ENCODE measurements around the gene SGK1. TPM values are rescaled to one million over a fixed set of nuclear protein-coding genes. Genes with fewer than 3 reads are reported as not detected.
A peak's percentile ranks its signal among the peaks of the same experiment; 100 is the strongest.
"Not testable (repeated sequence)": the region's sequence is repeated elsewhere in the genome, so short reads cannot be mapped to it uniquely, and the experiment has no call there.

Gene SGK1
- total RNA-seq, 1 donor from 2014 or later = 15.8 TPM

DNA sequence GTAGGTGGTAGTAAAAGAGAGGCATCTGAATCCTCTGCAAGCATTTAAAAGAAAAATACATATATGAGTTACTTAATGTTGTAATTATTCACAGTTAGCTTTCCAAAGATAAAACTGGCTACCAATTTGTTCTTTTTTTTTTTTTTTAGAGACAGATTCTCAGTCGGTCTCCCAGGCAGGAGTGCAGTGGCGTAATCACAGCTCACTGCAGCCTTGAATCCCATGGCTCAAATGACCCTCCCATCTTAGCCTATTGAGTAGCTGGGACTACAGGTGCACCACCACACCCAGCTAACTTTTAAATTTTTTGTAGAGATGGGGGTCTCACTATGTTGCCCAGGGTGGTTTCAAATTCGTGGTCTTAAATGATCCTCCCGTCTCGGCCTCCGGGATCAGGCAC is 36.5 kb downstream of the SGK1 start:
- H3K4me3 Mint-ChIP-seq = no peak overlapping the region
- no peaks in the 10 kb centered on the region for H3K79me2 ChIP-seq (ENCODE audit: low read depth)
- no peak overlapping the region for H3K27ac Mint-ChIP-seq
- H4K20me1 ChIP-seq (ENCODE audit: low read depth) = no peaks in the 10 kb centered on the region
- no peaks in the 10 kb centered on the region for H3K36me3 Mint-ChIP-seq
- peaks cover 2% of the 10 kb centered on the region for H3K9me3 Mint-ChIP-seq
- no peak overlapping the region for H3K9ac ChIP-seq
- DNase-seq (ENCODE audit: low spot score) = no peak
- H3K4me3 ChIP-seq = no peak overlapping the region
- H3K36me3 ChIP-seq = no peaks in the 10 kb centered on the region
- H3K27me3 Mint-ChIP-seq (ENCODE audit: insufficient read depth, low read depth) = no peaks in the 10 kb centered on the region
- no peak overlapping the region for H2AFZ ChIP-seq (replicated peaks)
- no peaks in the 10 kb centered on the region for H3K27me3 ChIP-seq
- no peaks in the 10 kb centered on the region for H3F3A ChIP-seq (ENCODE audit: low read depth)
- H3K4me2 ChIP-seq = no peak overlapping the region
- no peak overlapping the region for H3K27ac ChIP-seq
- H3K9me3 ChIP-seq (ENCODE audit: low read depth) = no peaks in the 10 kb centered on the region
- no peaks in the 10 kb centered on the region for H3K4me1 Mint-ChIP-seq
- TF ChIP-seq, protein P1, sequence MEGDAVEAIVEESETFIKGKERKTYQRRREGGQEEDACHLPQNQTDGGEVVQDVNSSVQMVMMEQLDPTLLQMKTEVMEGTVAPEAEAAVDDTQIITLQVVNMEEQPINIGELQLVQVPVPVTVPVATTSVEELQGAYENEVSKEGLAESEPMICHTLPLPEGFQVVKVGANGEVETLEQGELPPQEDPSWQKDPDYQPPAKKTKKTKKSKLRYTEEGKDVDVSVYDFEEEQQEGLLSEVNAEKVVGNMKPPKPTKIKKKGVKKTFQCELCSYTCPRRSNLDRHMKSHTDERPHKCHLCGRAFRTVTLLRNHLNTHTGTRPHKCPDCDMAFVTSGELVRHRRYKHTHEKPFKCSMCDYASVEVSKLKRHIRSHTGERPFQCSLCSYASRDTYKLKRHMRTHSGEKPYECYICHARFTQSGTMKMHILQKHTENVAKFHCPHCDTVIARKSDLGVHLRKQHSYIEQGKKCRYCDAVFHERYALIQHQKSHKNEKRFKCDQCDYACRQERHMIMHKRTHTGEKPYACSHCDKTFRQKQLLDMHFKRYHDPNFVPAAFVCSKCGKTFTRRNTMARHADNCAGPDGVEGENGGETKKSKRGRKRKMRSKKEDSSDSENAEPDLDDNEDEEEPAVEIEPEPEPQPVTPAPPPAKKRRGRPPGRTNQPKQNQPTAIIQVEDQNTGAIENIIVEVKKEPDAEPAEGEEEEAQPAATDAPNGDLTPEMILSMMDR (IDR thresholded peaks at IDR 0.05) = no peak
- TF ChIP-seq EZH2 (IDR thresholded peaks at IDR 0.05) = no peak
- no peak for TF ChIP-seq EZH2phosphoT487 (IDR thresholded peaks at IDR 0.05)
- H3K4me1 ChIP-seq = no peaks in the 10 kb centered on the region

DNA sequence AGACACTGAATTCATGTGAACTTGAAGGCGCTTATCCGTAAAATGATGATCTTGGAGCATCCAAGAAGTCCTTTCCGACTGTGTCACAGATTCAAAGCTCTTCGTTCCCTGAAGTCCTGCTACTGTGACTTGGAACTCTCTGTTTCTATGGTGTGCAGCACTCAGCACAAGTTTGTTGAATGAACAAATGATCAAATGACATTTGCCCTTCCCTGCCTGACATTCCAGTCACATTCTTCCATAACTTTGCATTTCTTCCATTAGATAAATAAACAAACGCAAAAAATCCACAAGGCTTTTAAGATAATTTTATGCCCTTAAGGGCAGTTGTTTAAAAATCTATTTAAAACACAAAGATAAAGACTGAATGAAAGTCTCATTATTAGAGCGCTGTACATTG is 39.9 kb downstream of the SGK1 start:
- Histone ChIP-seq H3K4me2 (no peak overlapping the region), H3K9me3 (ENCODE audit: low read depth) (no peaks in the 10 kb centered on the region)
- DNase-seq (ENCODE audit: low spot score) = no peak

GRCh38 chr6:134276891-134277377 is 41.0 kb downstream of the SGK1 start:
- H3K9me3 Mint-ChIP-seq; H3K36me3 Mint-ChIP-seq; H3K27ac ChIP-seq; H3K27me3 Mint-ChIP-seq (ENCODE audit: insufficient read depth, low read depth); H3K4me3 Mint-ChIP-seq; H3K36me3 ChIP-seq; H3K4me3 ChIP-seq; H3K27ac Mint-ChIP-seq; H3F3A ChIP-seq (ENCODE audit: low read depth); H3K9ac ChIP-seq; H4K20me1 ChIP-seq (ENCODE audit: low read depth); H3K9me3 ChIP-seq (ENCODE audit: low read depth); H3K4me1 Mint-ChIP-seq; H3K27me3 ChIP-seq; H3K4me1 ChIP-seq; DNase-seq (ENCODE audit: low spot score); H3K79me2 ChIP-seq (ENCODE audit: low read depth); H3K4me2 ChIP-seq: not testable (repeated sequence)
- peak overlapping the region; percentile 57 for H2AFZ ChIP-seq (replicated peaks)

More for the DNA sequence above, 39.9 kb downstream of the SGK1 start:
- H3K9me3 Mint-ChIP-seq = no peaks in the 10 kb centered on the region
- no peaks in the 10 kb centered on the region for H3K4me1 ChIP-seq
- no peaks in the 10 kb centered on the region for H4K20me1 ChIP-seq (ENCODE audit: low read depth)
- H3K9ac ChIP-seq = no peak overlapping the region
- H3K36me3 ChIP-seq = no peaks in the 10 kb centered on the region
- H3F3A ChIP-seq (ENCODE audit: low read depth) = no peaks in the 10 kb centered on the region
- H3K4me3 ChIP-seq = no peak overlapping the region
- H3K27me3 Mint-ChIP-seq (ENCODE audit: insufficient read depth, low read depth) = peaks cover 2% of the 10 kb centered on the region
- no peaks in the 10 kb centered on the region for H3K36me3 Mint-ChIP-seq
- no peak overlapping the region for H3K27ac Mint-ChIP-seq
- TF ChIP-seq EZH2 (IDR thresholded peaks at IDR 0.05) = no peak
- no peak for TF ChIP-seq EZH2phosphoT487 (IDR thresholded peaks at IDR 0.05)
- TF ChIP-seq, protein P1 (IDR thresholded peaks at IDR 0.05) = no peak
- H3K79me2 ChIP-seq (ENCODE audit: low read depth) = no peaks in the 10 kb centered on the region
- no peaks in the 10 kb centered on the region for H3K4me1 Mint-ChIP-seq
- no peak overlapping the region for H3K27ac ChIP-seq
- no peaks in the 10 kb centered on the region for H3K27me3 ChIP-seq
- no peak overlapping the region for H2AFZ ChIP-seq (replicated peaks)
- no peak overlapping the region for H3K4me3 Mint-ChIP-seq

- H3K4me2 ChIP-seq = no peak overlapping the region
- TF ChIP-seq EZH2 (IDR thresholded peaks at IDR 0.05) (no peak), EZH2phosphoT487 (IDR thresholded peaks at IDR 0.05) (no peak)
- TF ChIP-seq, protein P1 (IDR thresholded peaks at IDR 0.05) = no peak
These were observed 45.5 kb downstream of the SGK1 start for GRCh38 chr6:134272374-134272773.

More at GRCh38 chr6:134272374-134272773, 45.5 kb downstream of the SGK1 start:
- H3K9ac ChIP-seq = no peak overlapping the region
- no peak overlapping the region for H3K4me3 ChIP-seq
- Mint-ChIP-seq H3K4me1 (peaks cover 5% of the 10 kb centered on the region), H3K36me3 (no peaks in the 10 kb centered on the region), H3K27me3 (ENCODE audit: insufficient read depth, low read depth) (peaks cover 3% of the 10 kb centered on the region), H3K27ac (no peak overlapping the region), H3K4me3 (no peak overlapping the region), H3K9me3 (no peaks in the 10 kb centered on the region)
- H3K27me3 ChIP-seq = no peaks in the 10 kb centered on the region
- no peaks in the 10 kb centered on the region for H3K9me3 ChIP-seq (ENCODE audit: low read depth)
- DNase-seq (ENCODE audit: low spot score) = no peak
- H3K4me1 ChIP-seq = peaks cover 9% of the 10 kb centered on the region
- no peaks in the 10 kb centered on the region for H3K79me2 ChIP-seq (ENCODE audit: low read depth)
- H3F3A ChIP-seq (ENCODE audit: low read depth) = peaks cover 12% of the 10 kb centered on the region
- H2AFZ ChIP-seq (replicated peaks) = no peak overlapping the region
- H3K36me3 ChIP-seq = no peaks in the 10 kb centered on the region
- H4K20me1 ChIP-seq (ENCODE audit: low read depth) = no peaks in the 10 kb centered on the region
- H3K27ac ChIP-seq = no peak overlapping the region
